Uterus (tissue), 2 donors: ENCODE results near the gene PAK1.

Experiments
- CTCF ChIP-seq, 4 experiments: fragments of 200-600 bp in 2 of 4; fragments of 450-650 bp in 2 of 4; sonication (generic) in 2 of 4; IDR thresholded peaks; one replicate each; pipeline ENCODE4 v1.5.1; 2016 to 2019; ENCODE audit warnings: antibody characterized with exemption in 4 of 4, mild to moderate bottlenecking in 2 of 4, moderate library complexity in 1 of 4
- POLR2A ChIP-seq, 2 donors: fragments of 450-650 bp; IDR thresholded peaks; one replicate each; pipeline ENCODE4 v1.6.1; 2016; ENCODE audit warnings: antibody characterized with exemption in 2 of 2, mild to moderate bottlenecking in 1 of 2, moderate library complexity in 1 of 2

- TF ChIP-seq CTCF (IDR thresholded peaks at IDR 0.05) (no peak), POLR2A (IDR thresholded peaks at IDR 0.05) (no peak)
Measured at GRCh38 chr11:77312107-77312506, 161.8 kb downstream of the PAK1 start.
